ENCODE measurements around the gene CENPU.

CENPU gene

GRCh38 chr4:184722798-184723197 is 11.1 kb downstream of the CENPU start:
- Histone ChIP-seq H3K14ac (ENCODE audit: low read length in 2 of 2) (no peak overlapping the region), H3K9me3 (ENCODE audit: control insufficient read depth, low read length) (peaks cover 5% of the 10 kb centered on the region), H3K4me3 (ENCODE audit: insufficient read depth in 1 of 2, low read depth in 1 of 2, low read length in 2 of 2) (no peak overlapping the region), H3K27ac (ENCODE audit: low read length, poor library complexity, severe bottlenecking) (no peak overlapping the region), H2BK12ac (ENCODE audit: low read length in 2 of 2) (no peak overlapping the region), H3K18ac (ENCODE audit: low read depth in 1 of 2, low read length in 2 of 2) (no peak overlapping the region), H3K23ac (ENCODE audit: low read length in 2 of 2) (no peak overlapping the region), H4K91ac (ENCODE audit: low read length) (no peak overlapping the region), H2BK15ac (ENCODE audit: low read depth, poor library complexity, severe bottlenecking) (no peak overlapping the region), H3K9ac (ENCODE audit: low read length) (no peak overlapping the region), H2AFZ (ENCODE audit: low read depth, low read length) (no peak overlapping the region), H2BK120ac (ENCODE audit: low read depth, low read length) (no peak overlapping the region), H3K79me1 (replicated peaks; ENCODE audit: low read length, poor library complexity, severe bottlenecking) (peaks cover 21% of the 10 kb centered on the region), H2BK5ac (ENCODE audit: low read depth, low read length, poor library complexity, severe bottlenecking) (no peak overlapping the region), H3K36me3 (ENCODE audit: control insufficient read depth in 1 of 2, insufficient read depth in 2 of 2, low read depth in 1 of 2, low read length in 2 of 2) (peaks cover 7 to 13% of the 10 kb centered on the region in 2 experiments), H4K8ac (ENCODE audit: low read length) (no peak overlapping the region), H3K4ac (ENCODE audit: low read depth in 1 of 2, low read length in 2 of 2) (no peak overlapping the region), H3K27me3 (ENCODE audit: control insufficient read depth in 1 of 2, insufficient read depth in 1 of 2, low read length in 2 of 2) (no peaks in the 10 kb centered on the region), H3K4me2 (ENCODE audit: low read length, poor library complexity, severe bottlenecking) (no peak overlapping the region), H2AK5ac (ENCODE audit: low read length, severe bottlenecking) (no peak overlapping the region), H3K4me1 (ENCODE audit: control insufficient read depth, insufficient read depth, low read depth, low read length) (no peaks in the 10 kb centered on the region)
- WGBS = 100% methylated on average over 1 of the region's 1 CpG
- no peak for DNase-seq

DNA sequence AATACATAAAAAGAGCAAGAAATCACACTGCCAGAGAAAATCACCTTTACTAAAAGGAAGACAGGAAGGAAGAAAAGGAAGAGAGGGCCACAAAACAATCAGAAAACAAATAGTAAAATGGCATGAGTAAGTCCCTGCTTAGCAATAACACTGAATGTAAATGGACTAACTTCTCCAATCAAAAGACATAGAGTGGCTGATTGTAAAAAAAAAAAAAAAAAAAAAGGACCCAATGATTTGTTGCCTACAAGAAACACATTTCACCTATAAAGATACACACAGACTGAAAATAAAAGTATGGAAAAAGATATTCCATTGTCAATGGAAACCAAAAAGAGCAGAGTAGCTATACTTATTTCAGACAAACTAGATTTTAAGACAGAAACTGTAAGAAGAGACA is 12.6 kb downstream of the CENPU start:
- Histone ChIP-seq H4K8ac (ENCODE audit: low read length) (no peak overlapping the region), H3K18ac (ENCODE audit: low read depth in 1 of 2, low read length in 2 of 2) (no peak overlapping the region), H3K79me1 (replicated peaks; ENCODE audit: low read length, poor library complexity, severe bottlenecking) (peaks cover 19% of the 10 kb centered on the region), H2BK15ac (ENCODE audit: low read depth, poor library complexity, severe bottlenecking) (no peak overlapping the region), H2AFZ (ENCODE audit: low read depth, low read length) (no peak overlapping the region), H3K4ac (ENCODE audit: low read depth in 1 of 2, low read length in 2 of 2) (no peak overlapping the region), H2BK12ac (ENCODE audit: low read length in 2 of 2) (no peak overlapping the region), H3K9ac (ENCODE audit: low read length) (no peak overlapping the region), H3K9me3 (ENCODE audit: control insufficient read depth, low read length) (peaks cover 5% of the 10 kb centered on the region), H4K91ac (ENCODE audit: low read length) (no peak overlapping the region), H2AK5ac (ENCODE audit: low read length, severe bottlenecking) (no peak overlapping the region), H3K27me3 (ENCODE audit: control insufficient read depth in 1 of 2, insufficient read depth in 1 of 2, low read length in 2 of 2) (no peaks in the 10 kb centered on the region), H3K36me3 (ENCODE audit: control insufficient read depth in 1 of 2, insufficient read depth in 2 of 2, low read depth in 1 of 2, low read length in 2 of 2) (peaks cover 7 to 13% of the 10 kb centered on the region in 2 experiments), H3K14ac (ENCODE audit: low read length in 2 of 2) (no peak overlapping the region), H3K27ac (ENCODE audit: low read length, poor library complexity, severe bottlenecking) (no peak overlapping the region), H3K4me1 (ENCODE audit: control insufficient read depth, insufficient read depth, low read depth, low read length) (no peaks in the 10 kb centered on the region), H3K4me2 (ENCODE audit: low read length, poor library complexity, severe bottlenecking) (no peak overlapping the region), H3K23ac (ENCODE audit: low read length in 2 of 2) (no peak overlapping the region), H3K4me3 (ENCODE audit: insufficient read depth in 1 of 2, low read depth in 1 of 2, low read length in 2 of 2) (no peak overlapping the region), H2BK120ac (ENCODE audit: low read depth, low read length) (no peak overlapping the region), H2BK5ac (ENCODE audit: low read depth, low read length, poor library complexity, severe bottlenecking) (no peak overlapping the region)
- no peak for DNase-seq

DNA sequence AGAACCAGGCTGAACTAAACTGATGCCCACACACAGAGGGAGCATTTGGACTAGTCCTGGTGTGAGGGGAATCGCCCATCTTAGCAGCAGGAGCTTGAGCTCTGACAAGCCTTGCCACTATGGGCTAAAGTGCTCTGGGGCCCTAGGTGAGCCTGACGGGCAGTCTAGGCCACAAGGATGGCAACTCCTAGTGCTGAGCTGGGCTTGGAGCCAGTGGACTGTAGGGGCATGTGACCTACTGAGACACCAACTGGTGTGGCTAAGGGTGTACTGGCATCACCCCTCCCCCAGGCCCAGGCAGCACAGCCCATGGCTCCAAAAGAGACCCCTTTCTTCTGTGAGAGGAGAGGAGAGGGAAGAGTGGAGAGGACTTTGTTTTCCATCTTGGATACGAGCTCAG is 14.5 kb downstream of the CENPU start:
- no peak overlapping the region for H2BK120ac ChIP-seq (ENCODE audit: low read depth, low read length)
- H2AK5ac ChIP-seq (ENCODE audit: low read length, severe bottlenecking) = no peak overlapping the region
- H3K4me1 ChIP-seq (ENCODE audit: control insufficient read depth, insufficient read depth, low read depth, low read length) = no peaks in the 10 kb centered on the region
- no peak overlapping the region for H3K18ac ChIP-seq (ENCODE audit: low read depth in 1 of 2, low read length in 2 of 2)
- H3K9ac ChIP-seq (ENCODE audit: low read length) = no peak overlapping the region
- no peak overlapping the region for H2AFZ ChIP-seq (ENCODE audit: low read depth, low read length)
- peaks cover 7 to 13% of the 10 kb centered on the region in 2 experiments for H3K36me3 ChIP-seq (ENCODE audit: control insufficient read depth in 1 of 2, insufficient read depth in 2 of 2, low read depth in 1 of 2, low read length in 2 of 2)
- H3K79me1 ChIP-seq (replicated peaks; ENCODE audit: low read length, poor library complexity, severe bottlenecking) = peaks cover 18% of the 10 kb centered on the region
- H3K4me2 ChIP-seq (ENCODE audit: low read length, poor library complexity, severe bottlenecking) = no peak overlapping the region
- H2BK12ac ChIP-seq (ENCODE audit: low read length in 2 of 2) = no peak overlapping the region
- no peak overlapping the region for H3K27ac ChIP-seq (ENCODE audit: low read length, poor library complexity, severe bottlenecking)
- 100% methylated on average over 3 of the region's 3 CpGs for WGBS
- no peak for DNase-seq
- H4K91ac ChIP-seq (ENCODE audit: low read length) = no peak overlapping the region
- no peak overlapping the region for H3K4ac ChIP-seq (ENCODE audit: low read depth in 1 of 2, low read length in 2 of 2)
- H2BK15ac ChIP-seq (ENCODE audit: low read depth, poor library complexity, severe bottlenecking) = no peak overlapping the region
- H3K9me3 ChIP-seq (ENCODE audit: control insufficient read depth, low read length) = peaks cover 5% of the 10 kb centered on the region
- no peak overlapping the region for H3K23ac ChIP-seq (ENCODE audit: low read length in 2 of 2)
- H3K4me3 ChIP-seq (ENCODE audit: insufficient read depth in 1 of 2, low read depth in 1 of 2, low read length in 2 of 2) = no peak overlapping the region
- H2BK5ac ChIP-seq (ENCODE audit: low read depth, low read length, poor library complexity, severe bottlenecking) = no peak overlapping the region
- no peak overlapping the region for H3K14ac ChIP-seq (ENCODE audit: low read length in 2 of 2)
- no peaks in the 10 kb centered on the region for H3K27me3 ChIP-seq (ENCODE audit: control insufficient read depth in 1 of 2, insufficient read depth in 1 of 2, low read length in 2 of 2)
- peak overlapping the region; percentile 7 for H4K8ac ChIP-seq (ENCODE audit: low read length)

DNA sequence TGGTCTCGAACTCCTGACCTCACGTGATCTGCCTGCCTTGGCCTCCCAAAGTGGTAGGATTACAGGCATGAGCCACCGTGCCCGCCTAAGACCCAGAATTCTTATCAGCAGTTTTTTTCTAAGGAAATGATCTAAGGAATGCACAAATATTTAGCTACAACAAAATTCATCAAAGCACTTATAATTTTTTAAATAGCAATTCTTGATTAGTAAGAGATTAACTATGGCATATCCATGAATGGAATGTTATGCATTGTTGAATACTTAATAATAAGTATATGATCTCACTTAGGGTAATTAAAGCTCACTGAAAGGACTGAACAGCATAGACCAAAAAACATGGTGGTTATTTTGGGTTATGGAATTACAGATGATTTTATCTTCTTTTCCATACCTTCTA is 18.4 kb downstream of the CENPU start:
- H3K4ac ChIP-seq (ENCODE audit: low read depth in 1 of 2, low read length in 2 of 2) = no peak overlapping the region
- H2AFZ ChIP-seq (ENCODE audit: low read depth, low read length) = no peak overlapping the region
- no peaks in the 10 kb centered on the region for H3K9me3 ChIP-seq (ENCODE audit: control insufficient read depth, low read length)
- peaks cover 21% of the 10 kb centered on the region for H3K79me1 ChIP-seq (replicated peaks; ENCODE audit: low read length, poor library complexity, severe bottlenecking)
- H3K9ac ChIP-seq (ENCODE audit: low read length) = no peak overlapping the region
- no peak overlapping the region for H3K14ac ChIP-seq (ENCODE audit: low read length in 2 of 2)
- H3K36me3 ChIP-seq (ENCODE audit: control insufficient read depth in 1 of 2, insufficient read depth in 2 of 2, low read depth in 1 of 2, low read length in 2 of 2) = peaks cover 5 to 13% of the 10 kb centered on the region in 2 experiments
- H3K4me1 ChIP-seq (ENCODE audit: control insufficient read depth, insufficient read depth, low read depth, low read length) = no peaks in the 10 kb centered on the region
- no peaks in the 10 kb centered on the region for H3K27me3 ChIP-seq (ENCODE audit: control insufficient read depth in 1 of 2, insufficient read depth in 1 of 2, low read length in 2 of 2)
- H2BK15ac ChIP-seq (ENCODE audit: low read depth, poor library complexity, severe bottlenecking) = no peak overlapping the region
- no peak overlapping the region for H3K4me2 ChIP-seq (ENCODE audit: low read length, poor library complexity, severe bottlenecking)
- H3K18ac ChIP-seq (ENCODE audit: low read depth in 1 of 2, low read length in 2 of 2) = no peak overlapping the region
- WGBS = 96% methylated on average over 2 of the region's 4 CpGs
- H3K23ac ChIP-seq (ENCODE audit: low read length in 2 of 2) = no peak overlapping the region
- H2BK5ac ChIP-seq (ENCODE audit: low read depth, low read length, poor library complexity, severe bottlenecking) = no peak overlapping the region
- no peak for DNase-seq
- no peak overlapping the region for H2BK12ac ChIP-seq (ENCODE audit: low read length in 2 of 2)
- H2AK5ac ChIP-seq (ENCODE audit: low read length, severe bottlenecking) = no peak overlapping the region
- H3K4me3 ChIP-seq (ENCODE audit: insufficient read depth in 1 of 2, low read depth in 1 of 2, low read length in 2 of 2) = no peak overlapping the region
- no peak overlapping the region for H4K8ac ChIP-seq (ENCODE audit: low read length)
- no peak overlapping the region for H2BK120ac ChIP-seq (ENCODE audit: low read depth, low read length)
- no peak overlapping the region for H3K27ac ChIP-seq (ENCODE audit: low read length, poor library complexity, severe bottlenecking)
- no peak overlapping the region for H4K91ac ChIP-seq (ENCODE audit: low read length)
